SK-N-MC (cell line): Measurements from ENCODE around the gene EMILIN2.

Experiments
- EZH2 ChIP-seq: fragments of 200-600 bp; sonication (generic); IDR thresholded peaks from one replicate; pipeline ENCODE4 v1.6.1; 2017; ENCODE audit warnings: antibody characterized with exemption
- POLR2AphosphoS5 ChIP-seq: IDR thresholded peaks from 2 replicates; pipeline ENCODE4 v1.6.1; 2012; ENCODE audit warnings: mild to moderate bottlenecking, low read depth, low read length, borderline replicate concordance

DNA sequence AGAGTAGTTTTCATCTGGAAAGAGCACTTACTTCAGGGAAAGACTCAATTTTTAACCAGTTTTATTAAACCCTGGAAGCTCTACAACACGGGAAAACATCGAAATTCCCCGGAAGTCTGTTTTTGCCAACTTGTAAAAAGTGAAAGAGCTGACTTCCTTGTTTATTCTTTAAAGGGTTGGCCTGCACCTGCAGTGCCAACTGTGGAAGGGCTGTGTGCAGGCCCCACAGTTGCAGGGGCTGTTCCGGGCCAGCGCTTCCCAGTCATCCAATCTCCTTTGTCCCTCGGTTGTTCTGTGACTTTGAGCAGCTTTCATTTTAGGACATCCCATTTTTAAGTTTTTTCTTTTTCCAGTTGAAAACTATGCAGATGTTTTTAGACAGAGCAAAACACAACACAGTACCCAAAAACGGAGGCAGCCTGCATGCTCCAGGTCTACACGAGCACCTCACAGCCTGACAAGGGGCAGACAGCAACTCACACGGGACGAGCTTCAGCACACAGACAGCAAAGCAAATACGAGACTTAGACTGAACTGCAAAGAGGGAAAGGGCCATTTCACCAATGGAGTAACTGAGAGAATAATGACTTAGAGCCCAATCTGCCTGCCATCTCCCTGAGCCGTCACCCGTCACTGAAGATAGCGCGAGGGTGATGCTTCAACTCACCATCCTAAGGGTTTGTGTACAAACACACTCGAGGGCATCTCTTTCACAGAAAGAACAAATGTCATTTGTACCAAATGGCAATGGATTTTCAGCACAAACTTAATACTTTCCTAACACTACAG, 70.6 kb downstream of the EMILIN2 start:
- TF ChIP-seq EZH2 (no peak), POLR2AphosphoS5 (no peak)
